NCI-H1930 (cell line): ENCODE data around the gene TRIM44.

Source experiments
- DNase-seq, 2 experiments: peaks; one replicate each; lab custom pipeline; 2025; lab: John Stamatoyannopoulos, UW

Gene TRIM44

DNA sequence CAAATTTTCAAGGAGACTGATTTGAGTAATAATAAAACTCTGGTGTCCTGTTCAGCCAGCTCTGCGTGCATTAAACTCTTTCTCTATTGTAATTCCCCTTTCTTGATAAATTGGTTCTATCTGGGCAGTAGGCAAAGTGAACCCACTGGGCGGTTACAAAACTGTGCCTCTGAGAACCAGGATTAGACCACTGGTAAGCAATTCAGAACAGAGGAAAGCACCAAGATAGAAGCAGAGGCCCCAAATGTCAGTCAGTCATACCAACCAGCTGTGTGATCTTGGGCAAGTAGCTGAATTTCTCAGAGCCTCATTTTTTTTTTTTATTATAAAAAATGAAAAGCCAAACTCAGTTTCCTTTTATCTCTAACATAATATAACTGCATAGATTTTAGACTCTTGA lies 54.9 kb downstream of the TRIM44 start:
- no peak for DNase-seq

DNA sequence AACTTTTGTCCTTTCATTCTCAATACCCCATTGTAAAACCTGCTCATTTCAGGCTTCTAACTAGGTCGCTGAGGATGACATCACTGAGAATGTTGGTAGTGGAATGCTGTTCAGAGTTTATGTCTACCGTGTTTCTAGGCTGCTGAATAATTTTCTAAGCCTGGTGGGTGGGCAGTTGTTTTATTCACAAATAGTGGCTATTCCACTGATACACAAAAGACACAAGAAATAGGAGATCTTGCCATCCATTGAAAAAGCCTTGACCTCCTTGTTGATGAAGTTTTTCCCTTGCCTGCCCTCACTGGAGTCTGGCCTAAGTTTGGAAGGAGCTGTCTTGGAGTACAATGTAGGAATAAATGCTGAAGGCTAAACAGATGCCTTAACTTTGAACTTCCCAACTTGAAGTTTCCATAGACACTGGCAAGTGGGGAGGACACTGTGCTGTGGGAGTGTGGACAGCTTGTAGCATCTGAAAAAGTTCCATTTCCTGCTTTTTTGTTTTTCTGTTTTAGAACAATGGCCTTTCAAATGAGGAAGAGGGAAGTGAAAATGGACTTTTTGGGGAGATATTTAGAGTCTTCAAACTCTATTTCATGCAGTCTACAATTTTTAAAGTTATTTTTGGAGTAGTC lies 59.2 kb downstream of the TRIM44 start:
- no peak for DNase-seq

DNA sequence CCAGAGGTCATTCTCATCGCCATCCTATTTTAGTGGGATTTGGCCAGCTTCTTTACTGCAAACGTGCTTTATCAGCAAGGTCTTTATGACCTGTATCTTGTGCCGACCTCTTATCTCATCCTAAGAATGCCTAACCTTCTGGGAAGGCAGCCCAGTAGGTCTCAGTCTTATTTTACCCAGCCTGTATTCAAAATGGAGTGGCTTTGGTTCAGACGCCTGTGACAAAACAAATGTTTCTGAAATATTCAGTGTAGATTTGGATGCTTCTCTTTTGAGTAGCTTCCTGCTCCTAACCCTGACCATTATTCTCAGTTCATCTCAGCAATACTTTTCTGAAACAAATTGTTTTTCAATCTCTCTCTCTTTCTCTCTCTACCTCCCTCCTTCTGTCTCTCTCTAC lies 60.1 kb downstream of the TRIM44 start:
- no peak for DNase-seq

DNA sequence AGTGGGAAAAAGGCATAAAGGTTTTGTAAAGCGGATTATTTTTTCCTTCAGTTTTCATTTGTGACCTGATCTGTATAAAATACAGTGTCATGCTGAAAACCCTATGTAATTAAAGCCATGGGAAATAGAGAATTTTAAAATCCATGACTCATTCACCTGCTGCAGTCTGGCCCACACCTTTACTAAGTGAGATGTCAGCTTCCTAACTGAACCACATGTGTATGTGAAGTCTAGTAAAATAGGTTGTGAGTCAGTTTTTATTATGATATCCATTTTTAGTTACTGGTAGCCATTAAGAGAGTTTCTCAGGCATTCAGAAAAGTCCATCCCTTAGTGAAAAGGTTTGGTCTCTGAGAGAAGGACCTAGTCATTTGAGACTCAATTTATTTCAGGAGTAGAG lies 60.9 kb downstream of the TRIM44 start:
- no peak for DNase-seq

DNA sequence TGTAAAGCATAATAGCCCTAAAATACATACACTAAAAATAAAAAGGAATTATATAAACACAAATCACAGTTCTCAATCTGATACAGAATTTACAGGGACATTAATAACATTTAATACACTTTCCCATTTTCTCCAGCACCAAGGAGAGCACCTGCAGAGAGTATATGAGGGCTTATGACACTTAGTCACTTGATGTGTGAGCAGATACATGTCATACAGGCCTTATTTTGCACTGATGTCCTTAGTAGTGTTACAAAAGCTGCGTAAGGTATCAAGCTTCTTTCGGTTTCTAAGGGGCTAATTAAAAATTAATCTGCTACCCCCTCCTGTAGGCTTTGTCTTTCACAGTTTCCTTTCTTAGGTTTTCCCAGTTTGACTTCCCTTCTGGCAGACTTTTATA lies 61.3 kb downstream of the TRIM44 start:
- no peak for DNase-seq

DNA sequence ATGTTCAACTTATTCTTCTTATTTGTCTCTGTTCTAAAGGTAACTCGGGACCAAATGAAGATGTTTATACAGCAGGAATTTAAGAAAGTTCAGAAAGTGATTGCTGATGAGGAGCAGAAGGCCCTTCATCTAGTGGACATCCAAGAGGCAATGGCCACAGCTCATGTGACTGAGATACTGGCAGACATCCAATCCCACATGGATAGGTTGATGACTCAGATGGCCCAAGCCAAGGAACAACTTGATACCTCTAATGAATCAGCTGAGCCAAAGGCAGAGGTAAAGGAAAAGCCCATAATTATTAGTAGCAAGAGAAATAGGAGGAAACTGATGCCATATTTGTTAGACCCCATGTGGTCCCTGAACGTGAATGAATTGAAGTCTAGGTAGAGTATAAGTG lies 63.3 kb downstream of the TRIM44 start:
- no peak for DNase-seq

DNA sequence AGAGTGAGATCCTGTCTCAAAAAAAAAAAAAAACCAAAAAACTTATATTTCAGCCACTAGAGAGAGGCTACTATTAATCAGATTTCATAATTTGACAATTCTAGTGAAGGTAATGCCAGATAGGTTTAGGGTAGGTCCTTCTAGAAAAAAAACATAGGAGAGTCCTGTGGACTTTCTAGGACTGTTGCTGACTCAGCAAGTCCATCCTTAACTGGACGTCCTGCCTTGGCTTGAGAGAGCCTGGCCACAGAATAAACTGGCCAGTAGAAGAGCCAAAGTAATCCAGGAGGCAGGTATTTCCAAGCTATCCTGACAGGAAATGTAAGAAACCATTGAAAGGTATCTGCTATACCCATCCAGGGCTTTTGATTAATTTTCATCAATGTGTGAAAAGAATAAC lies 64.6 kb downstream of the TRIM44 start:
- no peak for DNase-seq

DNA sequence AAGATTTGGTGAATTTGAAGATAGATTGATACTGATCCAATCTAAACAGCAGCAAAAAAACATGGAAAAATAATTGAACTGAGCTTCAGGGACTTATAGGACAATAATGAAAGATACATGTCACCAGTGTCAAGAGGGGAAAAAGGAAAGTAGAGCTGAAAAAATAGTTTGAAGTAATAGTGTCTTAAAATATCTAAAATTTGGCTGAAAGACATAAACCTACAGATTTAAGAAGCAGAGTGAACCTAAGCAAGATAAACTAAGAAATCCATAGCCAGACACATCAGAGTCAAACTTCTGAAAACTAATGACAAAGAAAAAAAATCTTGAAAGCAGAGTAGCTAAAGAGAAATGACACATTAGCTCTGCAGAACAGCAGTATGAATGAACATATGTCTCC lies 67.7 kb downstream of the TRIM44 start:
- DNase-seq = no peak

DNA sequence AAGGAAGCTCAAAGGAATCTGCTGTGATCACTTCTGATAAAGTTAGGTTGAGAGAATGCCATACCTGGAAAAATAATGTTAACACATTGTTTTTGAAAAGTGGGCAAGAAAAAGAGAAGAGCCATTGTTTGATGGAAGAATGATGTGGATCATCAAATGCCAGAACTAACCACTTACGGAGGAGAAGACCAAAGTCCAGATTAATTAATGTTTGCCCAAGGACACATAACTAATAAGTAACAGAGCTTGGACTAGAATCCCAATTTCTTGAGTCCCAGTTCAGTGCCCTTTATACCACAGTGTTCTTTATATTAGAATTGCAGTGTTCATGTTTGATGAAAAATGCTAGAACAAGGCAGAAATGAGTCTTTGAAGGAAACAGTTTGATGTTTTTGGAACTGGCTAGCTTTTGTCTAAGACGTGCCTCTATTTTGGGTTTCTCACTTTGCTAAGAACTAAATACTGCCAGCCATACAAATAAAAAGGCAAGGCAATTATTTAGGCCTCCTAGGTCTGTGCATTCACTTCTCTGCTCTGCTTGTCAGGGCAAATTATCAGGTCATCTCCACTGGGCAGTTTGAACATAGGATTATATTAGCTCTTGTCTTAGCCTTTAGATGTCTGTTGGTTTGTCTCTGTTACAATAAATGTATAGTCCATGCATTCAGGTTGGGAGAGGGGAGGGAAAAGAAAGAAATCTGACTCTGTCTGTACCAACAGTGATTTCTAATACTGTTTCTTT lies 72.3 kb downstream of the TRIM44 start:
- no peak for DNase-seq

DNA sequence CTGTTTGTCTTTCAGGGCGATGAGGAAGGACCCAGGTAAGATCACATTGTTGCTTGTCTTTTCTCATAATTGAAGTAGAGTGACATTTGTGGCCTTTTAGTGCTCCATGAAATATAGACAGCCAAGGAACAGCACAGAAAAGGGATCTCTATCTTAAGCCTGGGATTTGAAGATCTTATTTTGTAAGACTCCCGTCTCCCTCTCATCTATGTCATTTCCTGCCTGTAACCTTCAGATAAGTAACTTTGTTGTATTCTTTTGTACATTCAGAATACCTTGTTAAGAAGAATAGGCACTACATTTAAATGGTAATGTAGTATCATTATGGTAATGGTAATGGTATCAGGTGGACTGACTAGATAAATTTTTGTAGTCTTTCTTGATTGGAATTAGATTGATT lies 72.8 kb downstream of the TRIM44 start:
- no peak for DNase-seq

DNA sequence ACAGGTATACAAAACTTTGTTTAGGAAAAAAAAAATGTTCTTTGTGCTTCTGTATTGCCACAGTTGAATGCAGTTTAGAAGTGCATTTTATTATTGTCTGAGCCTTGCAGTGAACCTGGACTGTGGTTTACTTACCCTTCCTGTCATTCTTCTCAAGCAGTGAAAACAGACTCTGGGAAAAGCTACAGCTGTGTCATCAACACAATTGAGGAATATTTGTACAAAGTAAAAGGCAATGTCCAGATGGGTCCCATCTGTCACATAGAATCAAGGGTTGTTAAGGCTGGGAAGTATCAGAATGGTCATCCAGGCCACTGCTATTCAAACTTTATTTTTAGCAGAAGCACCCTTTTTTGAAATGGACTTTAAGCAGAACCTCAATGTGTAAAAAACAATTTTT lies 73.3 kb downstream of the TRIM44 start:
- peak; percentile 38 to 63 for DNase-seq

DNA sequence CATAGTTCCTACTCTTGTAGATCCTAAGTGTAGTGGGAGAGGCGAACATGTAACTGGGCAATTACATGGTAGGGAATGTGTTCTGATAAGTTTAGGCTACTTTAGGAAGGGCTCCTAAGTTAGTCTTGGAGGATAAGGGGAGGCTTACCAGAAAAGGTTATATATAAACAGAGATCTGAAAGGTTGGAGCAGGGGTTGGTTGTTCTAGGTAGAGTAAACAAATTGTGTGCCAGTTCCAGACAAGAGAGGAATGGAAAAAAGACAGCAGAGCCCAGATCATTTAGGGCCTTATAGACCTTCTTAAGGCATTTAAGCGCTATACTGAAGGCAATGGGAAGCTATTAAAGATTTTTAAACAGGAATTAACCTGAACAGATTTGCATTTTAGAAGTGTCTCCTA lies 74.4 kb downstream of the TRIM44 start:
- DNase-seq = no peak

DNA sequence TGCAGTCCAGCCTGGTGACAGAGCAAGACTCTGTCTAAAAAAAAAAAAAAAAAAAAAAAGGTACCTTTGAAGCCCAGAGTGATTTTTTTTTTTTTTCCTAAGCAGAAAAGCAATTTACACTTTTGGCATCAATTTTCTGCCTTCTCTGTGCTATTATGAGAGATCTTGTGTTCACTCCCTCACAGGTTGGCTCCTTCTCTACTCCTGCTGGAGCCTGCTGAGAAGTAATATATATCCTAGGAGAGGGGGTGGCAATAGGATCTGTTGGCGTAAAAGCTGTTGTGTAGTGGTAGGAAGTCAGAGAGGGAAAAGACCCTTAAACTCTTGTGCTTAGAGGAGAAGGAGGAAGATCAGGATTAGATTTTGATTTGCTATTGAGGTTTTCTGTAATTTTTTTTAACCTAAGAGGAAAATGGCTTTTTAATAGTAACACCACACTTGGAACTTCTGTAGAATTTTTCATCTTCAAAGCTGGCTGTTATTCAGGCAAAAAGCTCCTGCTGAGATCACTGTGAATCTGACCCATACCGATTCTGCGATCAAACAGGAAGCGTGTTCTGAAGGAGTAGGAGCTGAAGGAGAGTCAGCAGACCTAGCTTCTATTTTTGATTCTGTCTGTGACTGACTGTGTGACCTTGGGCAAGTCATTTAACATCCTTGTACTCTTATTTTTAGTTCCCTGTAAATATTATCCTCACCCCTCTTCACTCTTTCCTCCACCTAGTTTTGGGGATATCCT lies 77.7 kb downstream of the TRIM44 start:
- no peak for DNase-seq

DNA sequence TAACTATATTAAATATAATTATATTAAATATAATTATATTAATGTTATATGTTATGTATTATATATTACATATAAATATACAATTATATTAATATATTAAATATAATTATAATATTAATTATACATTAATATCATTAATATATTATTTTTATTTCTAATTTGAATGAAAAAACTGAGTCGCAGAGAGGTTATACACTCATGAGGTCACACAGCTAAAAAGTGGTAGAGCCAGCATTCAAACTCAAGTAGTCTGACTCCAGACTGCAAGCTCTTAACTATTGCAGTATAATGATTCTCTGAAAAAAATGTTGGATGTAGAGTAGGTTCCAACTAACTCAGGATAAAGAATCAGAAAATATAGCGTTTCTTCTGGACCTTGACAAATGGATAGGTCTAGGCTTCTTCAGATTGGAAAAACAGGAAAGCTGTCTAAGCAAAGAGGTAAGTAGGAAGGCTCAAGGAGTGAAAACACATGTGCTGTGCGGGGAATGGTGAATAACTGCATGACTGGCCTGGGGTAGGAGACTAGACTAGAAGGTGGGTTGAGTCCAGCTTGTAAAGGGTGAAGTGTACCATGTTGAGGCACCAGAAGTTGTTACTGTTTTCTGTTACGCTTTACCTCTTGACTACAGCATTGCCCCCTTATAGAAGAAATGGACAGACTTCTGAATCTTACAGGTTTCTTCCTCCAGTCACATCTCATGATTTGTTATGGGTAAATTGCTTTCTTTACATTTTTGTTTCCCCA lies 80.3 kb downstream of the TRIM44 start:
- DNase-seq = peak in 1 of 2 experiments; percentile 36

DNA sequence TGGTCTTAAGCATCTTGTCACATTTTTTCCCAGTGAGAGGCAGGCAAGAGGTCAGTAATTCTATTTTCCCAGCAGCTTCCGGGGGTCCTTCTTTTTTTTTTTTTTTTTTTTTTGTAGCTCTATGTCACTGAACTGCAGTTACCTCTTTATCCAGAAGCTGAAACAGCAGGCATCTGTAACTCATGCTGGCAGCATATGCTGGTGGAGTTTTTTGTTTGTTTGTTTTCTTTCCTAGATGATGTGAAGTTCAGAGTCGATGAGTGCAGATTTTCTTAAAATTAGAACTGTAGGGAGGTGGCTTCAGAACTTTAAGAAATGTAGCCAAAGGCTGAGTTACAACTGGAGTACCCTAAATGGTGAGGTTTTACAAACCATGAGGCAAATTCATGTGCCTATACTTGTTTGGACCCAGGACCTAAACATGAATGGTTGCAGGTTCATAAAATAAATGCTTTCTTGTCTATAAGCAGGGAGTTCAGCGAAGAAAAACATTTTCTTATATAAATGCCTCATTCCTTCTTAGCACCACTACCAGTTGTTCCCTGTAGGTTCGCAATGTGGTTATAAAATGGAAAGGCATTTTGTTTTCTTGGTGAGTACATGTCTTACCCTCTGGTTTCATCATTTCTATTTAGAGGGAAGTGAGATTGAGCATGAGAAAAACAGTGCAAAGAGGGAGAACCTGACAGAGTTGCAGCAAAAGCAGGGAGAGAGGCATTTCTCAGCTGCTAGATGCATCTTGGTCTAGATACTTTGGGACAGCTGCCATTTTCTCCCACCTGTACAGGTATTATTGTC lies 84.0 kb downstream of the TRIM44 start:
- DNase-seq = no peak

DNA sequence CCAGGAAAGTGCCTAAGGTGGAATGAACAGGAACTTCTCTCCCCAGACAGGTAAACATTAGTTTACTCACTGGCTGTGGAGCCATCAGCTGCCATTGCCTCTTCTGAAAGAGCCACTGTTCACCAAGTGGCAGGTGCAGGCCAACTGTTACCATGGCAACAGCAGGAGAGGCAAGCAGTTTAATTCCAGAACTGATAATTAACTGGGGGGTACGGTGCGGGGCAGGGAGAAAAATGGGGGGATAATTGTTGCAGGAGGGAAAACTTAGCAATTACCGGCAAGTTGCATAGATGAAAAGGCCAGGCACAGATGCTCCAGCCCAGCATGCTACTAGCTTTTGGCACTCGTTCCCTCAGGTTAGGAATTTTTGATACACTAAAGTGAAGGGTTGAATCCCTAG lies 85.1 kb downstream of the TRIM44 start:
- peak; percentile 42 to 53 for DNase-seq

DNA sequence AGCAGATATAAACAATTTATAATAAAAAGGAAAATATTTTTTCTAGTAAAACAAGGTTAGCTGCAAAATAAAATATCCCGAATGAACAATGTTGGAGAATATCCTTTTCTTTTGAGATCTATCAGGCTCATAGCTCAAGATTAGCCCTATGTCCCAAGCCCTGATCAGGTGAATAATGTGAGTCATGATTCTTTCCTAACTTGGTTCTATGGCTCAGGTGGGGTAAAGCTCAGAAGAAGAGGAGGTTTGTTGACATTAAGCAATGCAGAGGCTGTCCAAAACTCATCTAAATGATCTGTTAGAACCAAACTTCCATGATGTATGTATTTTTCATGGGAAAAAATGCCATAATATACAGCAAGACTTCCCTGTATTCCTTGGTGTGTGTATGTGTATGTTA lies 86.1 kb downstream of the TRIM44 start:
- no peak for DNase-seq

DNA sequence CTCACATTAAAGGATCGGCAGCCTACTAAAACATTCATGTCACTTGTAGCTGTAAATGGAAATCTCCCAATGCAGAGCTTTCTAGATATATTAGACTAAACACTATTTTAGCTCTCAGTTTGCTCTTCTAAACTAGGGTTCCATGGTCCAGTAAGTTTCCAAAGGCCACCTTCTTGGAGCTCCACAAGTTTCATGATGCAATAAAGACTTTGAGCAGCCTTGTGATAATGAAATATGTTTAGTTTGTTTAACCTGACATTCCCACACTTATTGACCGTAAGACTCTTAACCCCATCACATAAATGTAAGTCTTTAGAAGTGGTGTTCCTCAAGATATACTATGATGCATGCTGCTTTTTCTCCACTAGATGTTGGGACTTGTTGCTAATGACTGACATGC lies 87.7 kb downstream of the TRIM44 start:
- no peak for DNase-seq

DNA sequence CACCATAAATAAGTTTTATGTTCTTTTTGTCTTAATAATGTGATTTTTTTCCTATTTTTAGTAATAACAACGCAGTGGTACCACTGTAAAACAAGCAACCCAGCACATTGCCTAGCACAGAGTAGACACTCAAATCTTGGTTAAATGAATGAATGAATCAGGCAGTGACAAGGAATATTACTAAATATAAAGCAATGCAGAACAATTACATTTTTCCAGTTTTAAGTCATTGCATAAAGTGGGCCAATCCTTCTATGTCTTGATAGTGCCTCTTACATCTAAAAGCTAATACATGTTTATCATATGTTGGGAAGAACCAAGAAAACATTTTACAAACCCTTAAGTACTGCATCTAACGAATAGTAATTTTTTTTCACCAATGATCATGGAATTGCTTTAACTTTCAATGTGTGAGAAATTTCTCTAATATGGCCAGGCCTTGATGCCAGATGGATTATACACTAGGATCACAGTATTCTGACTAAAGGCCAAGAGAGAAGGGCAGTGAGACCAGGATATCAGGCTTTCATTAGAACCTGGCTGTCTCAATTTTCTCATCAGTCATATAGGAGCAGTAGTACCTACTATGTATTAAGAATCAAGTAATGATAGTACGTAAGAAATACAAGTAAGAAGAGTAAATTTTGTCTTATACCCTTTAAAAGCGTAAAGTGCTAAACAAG lies 88.5 kb downstream of the TRIM44 start:
- peak in 1 of 2 experiments; percentile 46 for DNase-seq

DNA sequence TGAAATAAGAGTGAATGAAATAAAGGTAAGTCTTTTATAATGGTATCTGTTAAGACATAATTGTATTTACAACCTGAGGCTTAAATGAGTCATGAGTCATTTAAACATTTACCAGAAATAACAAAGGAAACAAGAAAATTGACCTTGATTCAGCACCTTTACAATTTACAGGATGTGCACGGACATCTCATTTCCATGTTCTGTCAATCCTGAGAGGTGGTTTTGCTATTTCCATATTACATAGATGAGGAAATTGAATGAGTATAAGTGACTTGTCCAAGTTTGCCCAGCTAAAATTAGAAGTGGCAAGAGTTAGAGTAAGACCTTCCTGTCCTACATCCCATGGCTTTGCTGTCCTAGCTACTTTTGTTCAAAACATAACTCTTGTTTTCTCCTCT lies 89.1 kb downstream of the TRIM44 start:
- peak in 1 of 2 experiments; percentile 46 for DNase-seq

DNA sequence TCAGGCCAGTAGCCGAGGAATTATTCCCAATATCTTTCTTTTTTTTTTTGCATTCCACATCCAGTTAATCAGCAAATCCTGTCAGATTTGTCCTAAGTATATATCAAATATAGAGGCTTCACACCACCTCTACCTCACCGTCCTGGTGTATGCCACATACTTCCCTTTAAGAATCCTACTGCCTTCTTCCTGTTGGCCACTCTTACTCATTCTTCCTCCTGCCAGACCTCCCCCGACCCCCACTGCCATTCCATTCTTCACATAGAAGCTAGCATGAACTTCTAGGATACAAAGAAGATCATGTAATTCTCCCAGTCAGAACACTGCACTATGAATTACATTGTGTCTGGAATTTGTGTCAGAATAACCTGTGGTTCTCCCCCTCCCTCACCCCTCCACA lies 89.5 kb downstream of the TRIM44 start:
- no peak for DNase-seq
